DOHH2 (cell line): ENCODE results near the gene NR5A2.

Experiments used
- CTCF ChIP-seq: fragments of 200-600 bp; sonication (generic); IDR thresholded peaks from one replicate; pipeline ENCODE4 v1.5.1; 2014; ENCODE audit warnings: antibody characterized with exemption, mild to moderate bottlenecking, low read depth, low read length; ENCODE audit not compliant: poor library complexity, severe bottlenecking
- EZH2phosphoT487 ChIP-seq: fragments of 200-600 bp; sonication (generic); IDR thresholded peaks from 2 replicates; pipeline ENCODE4 v1.6.1; 2017; ENCODE audit warnings: borderline replicate concordance, mild to moderate bottlenecking, antibody characterized with exemption, low read length, moderate library complexity, mixed read lengths

GRCh38 chr1:200128081-200128480, 100.6 kb downstream of the NR5A2 start:
- TF ChIP-seq CTCF: no peak
- TF ChIP-seq EZH2phosphoT487: no peak
